PC-3 (cell line): ENCODE data around the gene TUBA3C. TPM values are rescaled to one million over a fixed set of nuclear protein-coding genes. Genes with fewer than 3 reads are reported as not detected.

Experiments used
- ATAC-seq: fragments of 200-7000 bp; cut with Tn5 transposase; 2 replicates; pipeline ENCODE4 v1.9.1; 2020; ENCODE audit warnings: mild to moderate bottlenecking, moderate library complexity
- BruUV-seq: library from RNA; stranded (reverse); fragments of 400-500 nt; replicated peaks from 2 replicates; lab custom pipeline; 2021; lab: Mats Ljungman, UMichigan
- CTCF ChIA-PET: fragments of 300-600 bp; sonication (Branson Sonifier 250); formaldehyde crosslinking; loops from one replicate; lab custom pipeline; 2022; ENCODE audit warnings: antibody characterized with exemption; lab: Charles Lee
- POLR2A ChIA-PET: fragments of 300-600 bp; sonication (Branson Sonifier 250); formaldehyde crosslinking; loops from one replicate; lab custom pipeline; 2022; ENCODE audit warnings: antibody characterized with exemption; ENCODE audit not compliant: unreplicated experiment; lab: Charles Lee
- DNase-seq: peaks from one replicate; pipeline ENCODE4 v3.0.0-alpha.2; 2015
- H2AFZ ChIP-seq: fragments of 300-600 bp; sonication (generic); 2 replicates; pipeline ENCODE4 v1.6.0; 2016; ENCODE audit warnings: antibody characterized with exemption, low read length
- H3F3A ChIP-seq: fragments of 300-600 bp; sonication (generic); one replicate; pipeline ENCODE4 v1.6.0; 2017; ENCODE audit warnings: antibody characterized with exemption, low read length, control low read depth, mild to moderate bottlenecking; ENCODE audit not compliant: unreplicated experiment
- H3K27ac ChIP-seq: fragments of 300-600 bp; sonication (generic); 2 replicates; pipeline ENCODE4 v1.5.1; 2016; ENCODE audit warnings: mild to moderate bottlenecking, low read length
- H3K27me3 ChIP-seq: fragments of 300-600 bp; sonication (generic); 2 replicates; pipeline ENCODE4 v1.6.1; 2016; ENCODE audit warnings: low read length, mixed read lengths
- H3K36me3 ChIP-seq: fragments of 300-600 bp; sonication (generic); 2 replicates; pipeline ENCODE4 v1.6.1; 2016; ENCODE audit warnings: low read depth, mixed run types, low read length, mixed read lengths
- H3K4me1 ChIP-seq: fragments of 300-600 bp; sonication (generic); 2 replicates; pipeline ENCODE4 v1.5.1; 2016; ENCODE audit warnings: low read length; ENCODE audit not compliant: insufficient read depth
- H3K4me2 ChIP-seq: fragments of 300-600 bp; sonication (generic); 2 replicates; pipeline ENCODE4 v1.6.0; 2016; ENCODE audit warnings: low read length
- H3K4me3 ChIP-seq: fragments of 300-600 bp; sonication (generic); 2 replicates; pipeline ENCODE4 v1.5.1; 2016; ENCODE audit warnings: mild to moderate bottlenecking, low read length, mixed read lengths
- H3K79me2 ChIP-seq: fragments of 300-600 bp; sonication (generic); 2 replicates; pipeline ENCODE4 v1.6.1; 2017; ENCODE audit warnings: low read length, mixed read lengths
- H3K9ac ChIP-seq: fragments of 300-600 bp; sonication (generic); 2 replicates; pipeline ENCODE4 v1.6.0; 2016; ENCODE audit warnings: mild to moderate bottlenecking, low read length
- H3K9me2 ChIP-seq: fragments of 300-600 bp; sonication (generic); replicated peaks from 2 replicates; pipeline ENCODE4 v1.6.1; 2016; ENCODE audit warnings: mixed run types, low read length, mixed read lengths
- H3K9me3 ChIP-seq: fragments of 300-600 bp; sonication (generic); 2 replicates; pipeline ENCODE4 v1.6.1; 2016; ENCODE audit warnings: low read length, mixed read lengths
- H4K20me1 ChIP-seq: fragments of 300-600 bp; sonication (generic); 2 replicates; pipeline ENCODE4 v1.6.1; 2016; ENCODE audit warnings: low read length, mixed read lengths
- EZH2 ChIP-seq: fragments of 300-600 bp; sonication (generic); IDR thresholded peaks from one replicate; pipeline ENCODE4 v1.6.1; 2017; ENCODE audit warnings: antibody characterized with exemption, mild to moderate bottlenecking, low read length; ENCODE audit not compliant: unreplicated experiment
- EZH2phosphoT487 ChIP-seq: fragments of 300-600 bp; sonication (generic); IDR thresholded peaks from 2 replicates; pipeline ENCODE4 v1.6.1; 2018; ENCODE audit warnings: mild to moderate bottlenecking, antibody characterized with exemption, low read length, borderline replicate concordance
- intact Hi-C: fragments of 100-400 bp; cut with micrococcal nuclease; formaldehyde crosslinking; loops from 2 replicates; pipeline ENCODE4 v1.9.0; 2023
- total RNA-seq: library from RNA; depleted of rRNA; stranded (reverse); fragments of >200 nt; gene quantifications from 2 replicates; pipeline ENCODE4 v1.2.3, GENCODE V29; 2014
- TF ChIP-seq, protein P1 (sequence below): fragments of 300-600 bp; sonication (generic); conservative IDR thresholded peaks from 2 replicates; pipeline ENCODE4 v1.5.1; 2017; ENCODE audit warnings: antibody characterized with exemption, low read depth, mild to moderate bottlenecking, low read length

Gene TUBA3C
- total RNA-seq, 1 experiment from 2014 or later = not detected

DNA sequence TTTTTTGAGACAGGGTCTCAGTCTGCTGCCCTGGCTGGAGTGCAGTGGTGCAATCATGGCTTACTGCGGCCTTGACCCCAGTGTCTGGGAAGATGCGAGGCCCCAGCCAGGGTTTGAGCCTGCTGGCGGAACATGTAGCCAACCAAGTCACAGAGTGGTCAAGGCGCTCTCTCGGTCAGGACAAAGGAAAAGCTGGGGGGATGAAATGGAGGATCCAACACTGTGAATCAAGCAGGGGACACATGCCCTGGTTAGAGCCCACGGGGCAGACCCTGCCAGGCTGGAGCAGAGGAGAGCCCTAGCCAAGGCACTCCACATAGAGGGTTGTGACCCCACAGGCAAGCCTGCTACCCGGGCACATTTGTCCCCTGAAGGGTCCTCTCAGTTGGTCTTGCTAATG is 10.1 kb downstream of the TUBA3C start:
- H3K9ac ChIP-seq = no peak overlapping the region
- no peaks in the 10 kb centered on the region for H3K36me3 ChIP-seq
- no peak for TF ChIP-seq EZH2phosphoT487
- TF ChIP-seq EZH2 = no peak
- TF ChIP-seq, protein P1, sequence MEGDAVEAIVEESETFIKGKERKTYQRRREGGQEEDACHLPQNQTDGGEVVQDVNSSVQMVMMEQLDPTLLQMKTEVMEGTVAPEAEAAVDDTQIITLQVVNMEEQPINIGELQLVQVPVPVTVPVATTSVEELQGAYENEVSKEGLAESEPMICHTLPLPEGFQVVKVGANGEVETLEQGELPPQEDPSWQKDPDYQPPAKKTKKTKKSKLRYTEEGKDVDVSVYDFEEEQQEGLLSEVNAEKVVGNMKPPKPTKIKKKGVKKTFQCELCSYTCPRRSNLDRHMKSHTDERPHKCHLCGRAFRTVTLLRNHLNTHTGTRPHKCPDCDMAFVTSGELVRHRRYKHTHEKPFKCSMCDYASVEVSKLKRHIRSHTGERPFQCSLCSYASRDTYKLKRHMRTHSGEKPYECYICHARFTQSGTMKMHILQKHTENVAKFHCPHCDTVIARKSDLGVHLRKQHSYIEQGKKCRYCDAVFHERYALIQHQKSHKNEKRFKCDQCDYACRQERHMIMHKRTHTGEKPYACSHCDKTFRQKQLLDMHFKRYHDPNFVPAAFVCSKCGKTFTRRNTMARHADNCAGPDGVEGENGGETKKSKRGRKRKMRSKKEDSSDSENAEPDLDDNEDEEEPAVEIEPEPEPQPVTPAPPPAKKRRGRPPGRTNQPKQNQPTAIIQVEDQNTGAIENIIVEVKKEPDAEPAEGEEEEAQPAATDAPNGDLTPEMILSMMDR = no peak
- no peaks in the 10 kb centered on the region for H3F3A ChIP-seq
- no peaks in the 10 kb centered on the region for H3K9me2 ChIP-seq
- DNase-seq (no peak), ATAC-seq (no peak)
- H2AFZ ChIP-seq = no peak overlapping the region
- no peaks in the 10 kb centered on the region for H4K20me1 ChIP-seq
- no peaks in the 10 kb centered on the region for H3K79me2 ChIP-seq
- no peak overlapping the region for H3K27ac ChIP-seq
- intact Hi-C loops = no loop called here
- no peak overlapping the region for H3K4me3 ChIP-seq
- H3K4me1 ChIP-seq = no peaks in the 10 kb centered on the region
- H3K27me3 ChIP-seq = no peaks in the 10 kb centered on the region
- ChIA-PET CTCF (no interaction called here), POLR2A (no interaction called here)
- H3K4me2 ChIP-seq = no peak overlapping the region
- BruUV-seq = no TSS peak
- H3K9me3 ChIP-seq = no peaks in the 10 kb centered on the region

DNA sequence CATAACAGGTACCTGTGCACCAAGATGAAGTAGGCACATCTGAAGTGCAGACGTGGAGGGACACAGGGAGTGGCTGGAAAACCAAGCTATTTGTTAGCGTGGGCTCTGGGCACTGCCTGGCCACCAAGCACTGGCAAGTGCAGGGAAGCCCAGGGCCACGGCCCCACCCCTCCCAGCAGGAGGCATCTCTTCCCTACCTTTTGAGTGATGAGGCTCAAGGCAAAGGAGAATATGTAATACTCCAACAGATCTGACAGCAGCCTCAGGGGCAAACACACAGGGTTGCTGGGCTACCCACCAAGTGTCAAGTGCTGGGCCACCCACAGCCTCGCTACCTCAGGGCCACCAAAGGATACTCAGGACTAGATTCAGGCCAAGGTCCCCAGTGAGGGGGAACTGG is 11.6 kb downstream of the TUBA3C start:
- intact Hi-C loops = no loop called here
- Histone ChIP-seq H3K9ac (no peak overlapping the region), H3K9me2 (no peaks in the 10 kb centered on the region), H3K4me3 (no peak overlapping the region), H3K4me2 (no peak overlapping the region), H3K27ac (no peak overlapping the region), H3K4me1 (no peaks in the 10 kb centered on the region), H2AFZ (no peak overlapping the region), H3K9me3 (peaks cover 3% of the 10 kb centered on the region; the same call in 1 of the 2 replicates), H3K36me3 (no peaks in the 10 kb centered on the region), H3K79me2 (no peaks in the 10 kb centered on the region), H3K27me3 (no peaks in the 10 kb centered on the region), H4K20me1 (no peaks in the 10 kb centered on the region), H3F3A (no peaks in the 10 kb centered on the region)
- CTCF ChIA-PET = no interaction called here
- POLR2A ChIA-PET = no interaction called here
- ATAC-seq (no peak), DNase-seq (no peak)
- TF ChIP-seq, protein P1 = no peak
- TF ChIP-seq EZH2phosphoT487 = no peak
- no peak for TF ChIP-seq EZH2
- BruUV-seq = no TSS peak

- Histone ChIP-seq H3K79me2 (no peaks in the 10 kb centered on the region), H4K20me1 (no peaks in the 10 kb centered on the region), H3K9me3 (peaks cover 7% of the 10 kb centered on the region; the same call in 1 of the 2 replicates), H3K9me2 (no peaks in the 10 kb centered on the region), H3K27me3 (no peaks in the 10 kb centered on the region), H3F3A (no peaks in the 10 kb centered on the region), H2AFZ (no peak overlapping the region), H3K4me1 (no peaks in the 10 kb centered on the region), H3K27ac (no peak overlapping the region), H3K4me3 (no peak overlapping the region), H3K9ac (no peak overlapping the region), H3K36me3 (no peaks in the 10 kb centered on the region), H3K4me2 (no peak overlapping the region)
- intact Hi-C loops = no loop called here
- no TSS peak for BruUV-seq
- ChIA-PET CTCF (no interaction called here), POLR2A (no interaction called here)
- no peak for TF ChIP-seq EZH2phosphoT487
- no peak for TF ChIP-seq EZH2
- TF ChIP-seq, protein P1 = no peak
- no peak for DNase-seq
- ATAC-seq = no peak
These were observed 12.1 kb downstream of the TUBA3C start for GRCh38 chr13:19169496-19169895.
